GM13976 (cell line): ENCODE results near the gene TST.

Experiments used
- DNase-seq: peaks from one replicate; pipeline ENCODE4 v3.0.0; 2012; ENCODE audit warnings: low spot score
- CTCF ChIP-seq: IDR thresholded peaks from 2 replicates; pipeline ENCODE4 v1.5.1; 2012; ENCODE audit warnings: borderline replicate concordance, mild to moderate bottlenecking; ENCODE audit not compliant: insufficient read depth; ENCODE audit errors: extremely low read depth, missing control alignments, control extremely low read depth
- in situ Hi-C: fragments of 300-500 bp; cut with MboI; formaldehyde crosslinking; loops from one replicate; pipeline ENCODE4 v1.12.0; 2022; ENCODE audit warnings: low sequenced_read_pairs, mixed read lengths, inconsistent platforms; ENCODE audit not compliant: unreplicated experiment

Gene TST

DNA sequence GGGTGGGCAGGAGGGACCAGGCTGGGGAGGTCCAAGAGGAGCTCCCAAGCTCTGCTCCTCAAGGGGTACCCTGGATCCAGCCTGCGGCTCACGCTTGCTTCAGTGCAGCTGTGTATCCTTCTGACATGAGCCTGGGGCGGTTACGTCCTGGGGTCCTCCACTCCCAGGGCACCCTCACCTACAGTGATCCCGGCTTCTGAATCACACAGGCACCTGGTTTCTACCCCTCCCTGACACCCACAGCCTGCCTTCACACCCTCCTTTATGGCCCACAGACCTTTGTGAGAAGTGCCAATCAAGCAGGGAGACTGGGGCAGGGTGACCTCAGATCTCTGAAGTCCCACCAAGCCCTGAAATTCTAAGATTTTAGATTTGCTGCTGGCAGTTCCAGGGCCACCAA, 1.8 kb upstream of the TST start:
- DNase-seq = no peak
- TF ChIP-seq CTCF = no peak
- in situ Hi-C loops = no loop called here

DNA sequence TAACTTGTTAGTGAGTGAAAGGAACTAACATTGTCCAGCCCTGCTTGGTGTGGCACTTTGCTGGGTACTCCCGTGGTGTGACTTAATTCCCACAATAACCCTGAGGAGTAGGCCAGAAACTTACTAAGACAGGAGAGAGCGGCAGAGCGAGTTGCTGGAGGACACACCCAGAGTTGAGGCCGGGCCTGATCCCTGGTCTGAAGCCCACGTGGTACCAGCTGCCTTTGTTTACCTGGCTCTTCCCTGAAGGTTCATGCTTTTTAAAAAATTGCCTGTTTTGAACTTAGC, 889 bp upstream of the TST start:
- in situ Hi-C loops = no loop called here
- no peak for TF ChIP-seq CTCF
- DNase-seq = no peak

GRCh38 chr22:37018815-37019308, 385 bp downstream of the TST start:
- no peak for DNase-seq
- no peak for TF ChIP-seq CTCF
- in situ Hi-C loops = no loop called here

- no peak for TF ChIP-seq CTCF
- in situ Hi-C loops = no loop called here
Observed at GRCh38 chr22:37018086-37018814, 997 bp downstream of the TST start.

DNA sequence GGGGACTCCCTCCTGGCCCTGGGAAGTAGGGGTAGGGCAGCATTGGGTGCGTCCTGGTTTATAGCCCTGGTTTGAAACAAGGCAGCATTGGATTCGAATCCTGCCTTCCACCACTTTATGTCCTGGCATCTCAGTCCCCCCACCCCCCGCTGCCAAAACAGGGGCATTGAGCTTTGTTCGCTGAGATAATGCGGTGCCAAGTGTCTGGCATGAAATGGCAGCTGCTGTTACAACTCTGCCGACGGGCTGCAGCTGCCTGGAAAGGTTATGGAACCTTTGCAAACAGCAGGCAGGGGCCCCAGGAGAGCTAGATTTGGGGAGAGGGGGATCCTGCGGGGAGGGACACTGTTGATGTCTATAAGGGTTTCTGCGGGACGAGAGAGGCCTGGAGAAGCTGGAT, 1.9 kb downstream of the TST start:
- in situ Hi-C loops = no loop called here
- no peak for TF ChIP-seq CTCF
- no peak for DNase-seq

More at GRCh38 chr22:37018086-37018814, 997 bp downstream of the TST start:
- DNase-seq = no peak

DNA sequence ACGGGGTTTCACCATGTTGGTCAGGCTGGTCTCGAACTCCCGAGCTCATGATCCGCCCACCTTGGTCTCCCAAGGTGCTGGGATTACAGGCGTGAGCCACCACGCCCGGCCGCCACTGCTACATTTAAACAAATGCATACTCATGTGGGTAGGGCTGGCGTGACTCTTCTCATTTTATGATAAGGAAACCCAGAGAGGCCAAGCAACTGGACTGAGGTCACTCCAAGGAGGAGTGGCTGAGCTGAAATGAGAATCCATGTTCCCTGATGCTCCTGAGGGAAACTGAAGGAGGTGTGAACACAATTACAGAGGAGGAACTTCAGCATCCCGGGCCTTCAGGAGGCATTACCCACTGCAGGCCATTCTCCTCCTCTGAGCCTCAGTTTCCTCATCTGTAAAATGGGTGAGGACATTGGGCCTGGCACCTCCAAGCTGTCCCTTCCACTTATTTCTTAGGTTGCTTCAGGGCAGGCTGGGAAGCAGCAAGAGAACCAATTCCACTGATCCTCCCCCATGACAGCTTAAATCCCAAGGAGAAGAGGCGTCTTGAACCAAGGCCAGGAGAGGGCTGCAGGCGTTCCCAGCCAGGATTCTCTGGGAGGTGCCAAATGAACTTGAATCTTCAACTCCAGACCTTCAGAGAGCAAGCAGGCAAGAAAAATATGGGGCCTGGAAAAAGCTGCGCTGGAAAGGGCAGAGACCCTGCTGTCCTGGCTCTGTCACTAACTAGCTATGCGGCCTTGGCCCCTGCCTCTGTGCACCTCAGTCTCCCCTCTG, 2.9 kb downstream of the TST start:
- in situ Hi-C loops = no loop called here
- no peak for TF ChIP-seq CTCF
- DNase-seq = no peak
